HepG2 (cell line): ENCODE results near the gene TACC2. TPM values are rescaled to one million over a fixed set of nuclear protein-coding genes. Genes with fewer than 3 reads are reported as not detected.

ENCODE experiments used
- CC2D1A ChIP-seq: sonication (generic); formaldehyde crosslinking; IDR thresholded peaks from 2 replicates; pipeline ENCODE4 v1.8.1; 2023; ENCODE audit warnings: mild to moderate bottlenecking, missing genetic modification reagents
- CEBPB ChIP-seq: IDR thresholded peaks from 2 replicates; pipeline ENCODE4 v1.6.1; 2011; ENCODE audit warnings: low read depth, low read length, improper control_type of control experiment, borderline replicate concordance
- IRF9 ChIP-seq: sonication (generic); formaldehyde crosslinking; IDR thresholded peaks from 2 replicates; pipeline ENCODE4 v1.8.0; 2022; ENCODE audit warnings: missing genetic modification reagents, mild to moderate bottlenecking, borderline replicate concordance
- KLF9 ChIP-seq: IDR thresholded peaks from 2 replicates; pipeline ENCODE4 v1.6.1; 2016; ENCODE audit warnings: low read depth
- KMT2B ChIP-seq: IDR thresholded peaks from 2 replicates; pipeline ENCODE4 v1.6.1; 2016; ENCODE audit warnings: missing genetic modification reagents, missing compliant biosample characterization
- MBD4 ChIP-seq: IDR thresholded peaks from 2 replicates; pipeline ENCODE4 v1.6.1; 2012; ENCODE audit warnings: low read length, inconsistent platforms, borderline replicate concordance
- MBNL3 ChIP-seq: fragments of 250-450 bp; sonication (Bioruptor Pico); conservative IDR thresholded peaks from 2 replicates; pipeline ENCODE4 v1.8.0; 2022; ENCODE audit warnings: mild to moderate bottlenecking, inconsistent platforms
- MXD3 ChIP-seq: IDR thresholded peaks from 2 replicates; pipeline ENCODE4 v1.6.1; 2016; ENCODE audit warnings: mild to moderate bottlenecking, missing biosample characterization, missing genetic modification reagents
- NCOA5 ChIP-seq: sonication (generic); formaldehyde crosslinking; IDR thresholded peaks from 2 replicates; pipeline ENCODE4 v1.4.0; 2020; ENCODE audit warnings: missing genetic modification reagents
- PAX8 ChIP-seq: sonication (generic); formaldehyde crosslinking; IDR thresholded peaks from 2 replicates; pipeline ENCODE4 v1.8.0; 2022; ENCODE audit warnings: mild to moderate bottlenecking, missing genetic modification reagents, borderline replicate concordance
- PHF21A ChIP-seq: sonication (generic); formaldehyde crosslinking; IDR thresholded peaks from 2 replicates; pipeline ENCODE4 v1.5.0; 2020; ENCODE audit warnings: mild to moderate bottlenecking, missing genetic modification reagents
- PHF8 ChIP-seq: sonication (generic); formaldehyde crosslinking; IDR thresholded peaks from 2 replicates; pipeline ENCODE4 v1.5.0; 2020; ENCODE audit warnings: missing genetic modification reagents
- PPARG ChIP-seq: conservative IDR thresholded peaks from 2 replicates; pipeline ENCODE4 v1.6.1; 2016; ENCODE audit warnings: missing biosample characterization, missing genetic modification reagents
- RXRB ChIP-seq: IDR thresholded peaks from 2 replicates; pipeline ENCODE4 v1.6.1; 2016; ENCODE audit warnings: borderline replicate concordance, missing genetic modification reagents, missing compliant biosample characterization
- SKI ChIP-seq: fragments of 450-650 bp; IDR thresholded peaks from one replicate; pipeline ENCODE4 v1.6.1; 2018; ENCODE audit warnings: mild to moderate bottlenecking; ENCODE audit not compliant: partially characterized antibody
- SRSF9 ChIP-seq: fragments of 200-400 bp; formaldehyde crosslinking; IDR thresholded peaks from 2 replicates; pipeline ENCODE4 v1.6.1; 2018; ENCODE audit warnings: borderline replicate concordance, mild to moderate bottlenecking, low read depth, low read length; ENCODE audit not compliant: insufficient read depth, poor library complexity, severe bottlenecking
- TBX2 ChIP-seq: sonication (generic); formaldehyde crosslinking; IDR thresholded peaks from 2 replicates; pipeline ENCODE4 v1.5.0; 2020; ENCODE audit warnings: missing genetic modification reagents, mild to moderate bottlenecking, borderline replicate concordance
- THAP8 ChIP-seq: sonication (generic); formaldehyde crosslinking; IDR thresholded peaks from 2 replicates; pipeline ENCODE4 v1.5.1; 2020; ENCODE audit warnings: missing genetic modification reagents, mild to moderate bottlenecking, borderline replicate concordance
- YY1 ChIP-seq: IDR thresholded peaks from 2 replicates; pipeline ENCODE4 v1.6.1; 2011; ENCODE audit warnings: low read length, low read depth, moderate library complexity, mild to moderate bottlenecking; ENCODE audit not compliant: insufficient read depth, insufficient replicate concordance
- ZFP37 ChIP-seq: sonication (generic); formaldehyde crosslinking; IDR thresholded peaks from 2 replicates; pipeline ENCODE4 v1.4.0; 2020; ENCODE audit warnings: missing genetic modification reagents, borderline replicate concordance
- ZNF20 ChIP-seq: sonication (generic); formaldehyde crosslinking; IDR thresholded peaks from 2 replicates; pipeline ENCODE4 v1.4.0; 2020; ENCODE audit warnings: mild to moderate bottlenecking, moderate library complexity, missing genetic modification reagents
- ZNF224 ChIP-seq: sonication (generic); formaldehyde crosslinking; IDR thresholded peaks from 2 replicates; pipeline ENCODE4 v1.5.0; 2020; ENCODE audit warnings: mild to moderate bottlenecking, missing genetic modification reagents
- ZNF530 ChIP-seq: sonication (generic); formaldehyde crosslinking; IDR thresholded peaks from 2 replicates; pipeline ENCODE4 v1.5.0; 2020; ENCODE audit warnings: low read depth, mild to moderate bottlenecking, missing genetic modification reagents
- ZNF607 ChIP-seq: sonication (generic); formaldehyde crosslinking; IDR thresholded peaks from 2 replicates; pipeline ENCODE4 v1.5.1; 2020; ENCODE audit warnings: missing genetic modification reagents, mild to moderate bottlenecking, borderline replicate concordance
- ZNF616 ChIP-seq: sonication (generic); formaldehyde crosslinking; IDR thresholded peaks from 2 replicates; pipeline ENCODE4 v1.5.0; 2020; ENCODE audit warnings: low read depth, mild to moderate bottlenecking, missing genetic modification reagents
- ZNF775 ChIP-seq: sonication (generic); formaldehyde crosslinking; IDR thresholded peaks from 2 replicates; pipeline ENCODE4 v1.4.0; 2020; ENCODE audit warnings: missing genetic modification reagents, mild to moderate bottlenecking, moderate library complexity, borderline replicate concordance
- ZSCAN31 ChIP-seq: sonication (generic); formaldehyde crosslinking; IDR thresholded peaks from 2 replicates; pipeline ENCODE4 v1.5.0; 2020; ENCODE audit warnings: low read depth, mild to moderate bottlenecking, missing genetic modification reagents
- polyA plus RNA-seq, 8 experiments: library from polyadenylated mRNA; depleted of rRNA in 3 of 8; stranded (reverse) in 7 of 8; unstranded in 1 of 8; fragments of >200 nt; fragmentation: Illumina TruSeq in 4 of 8; extraction: Trizol in 4 of 8; gene quantifications; 2 replicates each; pipeline versions ENCODE4 v1.2.1 to v1.2.3, GENCODE V29; 2011 to 2016; ENCODE audit warnings: low read depth in 4 of 8, missing spikeins in 1 of 8, mixed read lengths in 1 of 8; ENCODE audit not compliant: insufficient read depth in 1 of 8
- total RNA-seq, 5 experiments: library from RNA; depleted of rRNA; stranded (reverse); fragments of >200 nt; fragmentation: Illumina TruSeq; extraction: Trizol; gene quantifications; 2 replicates each; pipeline ENCODE4 v1.2.3, GENCODE V29; 2016; ENCODE audit warnings: low read depth in 1 of 5
- TF ChIP-seq, protein P1 (sequence below): sonication (generic); formaldehyde crosslinking; IDR thresholded peaks from 2 replicates; pipeline ENCODE4 v1.5.0; 2020; ENCODE audit warnings: missing genetic modification reagents

The TACC2 gene
- total and polyA plus RNA-seq, 2 of the 13 experiments (the other 11 are each of a cell fraction or from before 2014, with no cell fraction given) = 11.8 to 16.0 TPM

DNA sequence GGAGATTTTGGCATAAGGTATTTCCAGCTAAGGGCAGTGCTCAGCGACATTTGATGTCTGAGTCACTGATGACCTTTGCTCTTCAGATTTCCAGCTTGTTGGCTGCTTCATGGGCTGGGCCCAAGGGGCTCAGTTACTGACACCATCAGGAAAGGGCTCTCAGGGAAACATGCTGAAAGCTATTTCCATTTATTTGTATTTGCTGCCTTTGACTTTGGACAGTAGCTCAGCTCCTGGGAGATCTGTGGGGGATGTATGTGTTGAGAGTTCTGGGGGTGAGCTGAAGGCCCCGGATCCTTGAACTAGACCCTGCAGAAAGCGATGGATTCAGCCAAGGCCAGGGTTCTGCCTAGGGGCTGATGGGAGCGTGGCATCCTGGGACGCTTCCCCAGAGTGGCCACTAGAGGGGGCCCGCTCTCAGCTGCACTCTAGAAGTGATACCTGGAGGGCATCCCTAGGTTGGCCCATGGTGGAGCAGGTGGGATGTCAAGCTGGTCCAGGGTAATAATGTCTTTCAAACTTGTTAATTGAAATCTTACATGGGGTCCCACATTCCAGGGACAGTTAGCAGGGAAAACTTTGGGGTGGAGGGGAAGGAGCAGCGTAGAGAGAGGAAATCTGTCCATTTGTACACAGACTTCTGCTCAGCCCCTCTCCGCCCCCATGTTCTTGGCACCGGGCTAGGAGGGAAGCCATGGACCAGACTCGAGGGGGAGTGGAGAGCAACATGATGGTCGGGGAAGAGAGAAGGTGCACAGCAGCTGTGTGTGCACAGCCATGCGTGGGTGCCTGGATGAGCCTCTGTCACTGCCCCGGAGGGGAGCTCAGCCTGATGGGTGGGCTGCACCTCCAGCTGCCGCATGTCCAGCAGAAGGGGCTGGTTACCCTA is 279.1 kb downstream of the TACC2 start (continued):
- TF ChIP-seq SRSF9 (no peak), SKI (no peak), THAP8 (CRISPR knock-in tag) (no peak), KMT2B (CRISPR knock-in tag) (no peak), RXRB (CRISPR knock-in tag) (no peak), ZNF224 (0 out of 2 replicates have a peak, but pooled peaks have one; percentile 39), ZNF607 (CRISPR knock-in tag) (no peak), ZNF530 (CRISPR knock-in tag) (no peak), NCOA5 (CRISPR knock-in tag) (no peak), CC2D1A (CRISPR knock-in tag) (0 out of 2 replicates have a peak, but pooled peaks have one; percentile 43), IRF9 (no peak), PPARG (CRISPR knock-in tag) (peak; percentile 37; the same call in 1 of the 2 replicates), CEBPB (no peak), ZSCAN31 (CRISPR knock-in tag) (no peak), KLF9 (no peak), MBD4 (no peak), ZFP37 (CRISPR knock-in tag) (no peak), MBNL3 (CRISPR knock-in tag) (no peak), MXD3 (no peak), YY1 (peak; percentile 17), PHF21A (CRISPR knock-in tag) (peak; percentile 15; the same call in 1 of the 2 replicates), ZNF616 (CRISPR knock-in tag) (no peak), PHF8 (CRISPR knock-in tag) (no peak), TBX2 (no peak), PAX8 (CRISPR knock-in tag) (no peak), ZNF20 (CRISPR knock-in tag) (no peak), ZNF775 (CRISPR knock-in tag) (no peak)
- TF ChIP-seq, protein P1, sequence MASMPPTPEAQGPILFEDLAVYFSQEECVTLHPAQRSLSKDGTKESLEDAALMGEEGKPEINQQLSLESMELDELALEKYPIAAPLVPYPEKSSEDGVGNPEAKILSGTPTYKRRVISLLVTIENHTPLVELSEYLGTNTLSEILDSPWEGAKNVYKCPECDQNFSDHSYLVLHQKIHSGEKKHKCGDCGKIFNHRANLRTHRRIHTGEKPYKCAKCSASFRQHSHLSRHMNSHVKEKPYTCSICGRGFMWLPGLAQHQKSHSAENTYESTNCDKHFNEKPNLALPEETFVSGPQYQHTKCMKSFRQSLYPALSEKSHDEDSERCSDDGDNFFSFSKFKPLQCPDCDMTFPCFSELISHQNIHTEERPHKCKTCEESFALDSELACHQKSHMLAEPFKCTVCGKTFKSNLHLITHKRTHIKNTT (CRISPR knock-in tag) = no peak
